GM11168 (cell line): ENCODE measurements around the gene PRKAR2B.

Source experiments
- in situ Hi-C: fragments of 300-500 bp; cut with MboI; formaldehyde crosslinking; loops from one replicate; pipeline ENCODE4 v1.12.0; 2022; ENCODE audit warnings: low sequenced_read_pairs; ENCODE audit not compliant: unreplicated experiment

The PRKAR2B gene

DNA sequence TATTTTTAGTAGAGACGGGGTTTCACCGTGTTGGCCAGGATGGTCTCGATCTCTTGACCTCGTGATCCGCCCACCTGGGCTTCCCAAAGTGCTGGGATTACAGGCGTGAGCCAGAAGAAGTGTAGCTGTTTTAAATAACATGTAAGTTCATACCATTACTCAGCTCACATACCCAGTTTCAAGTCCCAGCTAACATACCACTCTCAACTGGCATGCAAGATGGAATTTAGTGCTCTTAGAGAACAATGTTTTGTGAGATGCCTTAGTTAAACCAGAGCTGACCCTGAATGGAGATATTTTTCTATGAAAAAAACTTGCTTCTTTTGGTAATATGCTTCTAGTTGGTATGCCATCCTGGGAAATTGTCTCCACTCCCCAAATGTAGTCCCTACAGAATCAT, 161.6 kb downstream of the PRKAR2B start:
- in situ Hi-C loops = no loop called here

GRCh38 chr7:107206706-107207105, 162.2 kb downstream of the PRKAR2B start:
- in situ Hi-C loops = no loop called here

GRCh38 chr7:107207459-107207858, 163.0 kb downstream of the PRKAR2B start:
- in situ Hi-C loops = no loop called here

- in situ Hi-C loops = no loop called here
Observed at GRCh38 chr7:107208024-107208521, 163.6 kb downstream of the PRKAR2B start.

GRCh38 chr7:107208563-107208962, 164.1 kb downstream of the PRKAR2B start:
- in situ Hi-C loops = no loop called here

DNA sequence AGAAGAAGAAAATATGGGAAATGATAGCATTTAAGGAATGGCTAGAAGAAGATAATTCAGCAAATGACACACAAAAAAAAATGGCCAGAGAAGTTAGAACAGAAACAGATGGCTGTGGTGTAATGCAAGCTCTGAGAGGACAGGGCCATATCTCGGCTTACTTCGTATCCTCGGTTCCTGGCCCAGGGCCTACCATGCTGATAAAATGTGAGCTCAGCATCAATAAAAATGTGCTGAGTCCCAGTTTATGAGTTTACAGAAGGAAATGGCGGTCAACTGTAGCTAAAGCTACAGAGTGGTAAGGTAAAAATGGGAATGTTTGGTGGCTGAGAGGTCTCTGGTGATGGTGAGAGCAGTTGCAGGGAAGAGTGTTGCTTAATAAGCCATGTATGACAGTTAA, 165.1 kb downstream of the PRKAR2B start:
- in situ Hi-C loops = no loop called here

DNA sequence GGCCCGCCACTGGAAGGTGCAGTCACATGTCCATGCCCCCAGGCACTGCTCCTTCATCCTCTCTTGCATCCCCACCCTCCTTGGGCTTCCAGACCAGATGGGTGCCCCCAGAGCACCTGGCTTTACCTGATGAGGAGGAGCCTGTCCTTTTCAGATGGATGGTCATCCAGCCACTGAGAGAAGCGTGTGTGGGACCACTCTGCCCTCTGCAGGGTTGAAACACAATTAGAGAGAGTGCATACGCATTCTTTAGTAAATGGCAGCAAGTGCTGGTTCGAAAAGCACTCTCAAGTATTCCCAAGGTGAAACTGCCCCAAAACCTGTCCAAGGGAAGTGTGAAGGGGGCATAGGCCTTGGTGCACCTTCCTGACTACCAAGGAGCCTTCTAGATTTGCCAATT, 165.9 kb downstream of the PRKAR2B start:
- in situ Hi-C loops = no loop called here
